Fibroblast of skin of abdomen (primary cell): ENCODE measurements around the gene AKIP1. TPM values are rescaled to one million over a fixed set of nuclear protein-coding genes. Genes with fewer than 3 reads are reported as not detected.
"Not testable (repeated sequence)": the region's sequence is repeated elsewhere in the genome, so short reads cannot be mapped to it uniquely, and the experiment has no call there.

Experiments
- DNase-seq: peaks from one replicate; pipeline ENCODE4 v3.0.0-alpha.2; 2013
- polyA plus RNA-seq, 2 experiments: library from polyadenylated mRNA; unstranded; fragments of 120-200 nt; gene quantifications; one replicate each; pipeline ENCODE4 v1.2.1, GENCODE V29; 2013; ENCODE audit not compliant: insufficient read length in 2 of 2

The AKIP1 gene
- polyA plus RNA-seq (2013, experiment 1 of 2; ENCODE audit: insufficient read length), result 33.1 TPM
- 36.1 TPM for polyA plus RNA-seq (2013, experiment 2 of 2; ENCODE audit: insufficient read length)

- peak; percentile 98 for DNase-seq
Observed at GRCh38 chr11:8911029-8911823, at the start of gene AKIP1. AKIP1 (plus strand) TSS chr11:8911189; CDS start chr11:8911450, 261 bp downstream.

- peak; percentile 42 for DNase-seq
Observed at GRCh38 chr11:8863838-8864237, 47.2 kb upstream of the AKIP1 start.

GRCh38 chr11:8865304-8865703 lies 45.7 kb upstream of the AKIP1 start:
- no peak for DNase-seq

DNA sequence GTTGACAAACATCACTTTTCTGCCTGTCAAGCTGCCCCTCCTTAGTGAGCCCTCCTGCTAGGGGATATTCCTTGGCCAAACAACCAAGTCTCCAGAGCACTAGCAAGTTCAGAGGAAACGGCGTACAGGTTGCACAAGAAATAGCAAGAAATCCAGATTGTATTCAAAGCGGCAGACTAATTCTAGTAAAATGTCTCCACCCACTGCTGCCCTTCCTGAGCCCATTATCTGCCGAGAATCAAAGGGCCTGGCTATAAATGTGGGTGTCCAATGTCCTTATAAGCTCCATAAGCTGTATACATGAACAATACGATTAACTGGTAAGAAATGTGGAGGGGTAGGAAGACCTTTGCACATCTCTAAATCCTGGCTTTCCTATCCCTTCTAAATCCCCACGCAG lies 44.0 kb upstream of the AKIP1 start:
- peak; percentile 9 for DNase-seq

DNA sequence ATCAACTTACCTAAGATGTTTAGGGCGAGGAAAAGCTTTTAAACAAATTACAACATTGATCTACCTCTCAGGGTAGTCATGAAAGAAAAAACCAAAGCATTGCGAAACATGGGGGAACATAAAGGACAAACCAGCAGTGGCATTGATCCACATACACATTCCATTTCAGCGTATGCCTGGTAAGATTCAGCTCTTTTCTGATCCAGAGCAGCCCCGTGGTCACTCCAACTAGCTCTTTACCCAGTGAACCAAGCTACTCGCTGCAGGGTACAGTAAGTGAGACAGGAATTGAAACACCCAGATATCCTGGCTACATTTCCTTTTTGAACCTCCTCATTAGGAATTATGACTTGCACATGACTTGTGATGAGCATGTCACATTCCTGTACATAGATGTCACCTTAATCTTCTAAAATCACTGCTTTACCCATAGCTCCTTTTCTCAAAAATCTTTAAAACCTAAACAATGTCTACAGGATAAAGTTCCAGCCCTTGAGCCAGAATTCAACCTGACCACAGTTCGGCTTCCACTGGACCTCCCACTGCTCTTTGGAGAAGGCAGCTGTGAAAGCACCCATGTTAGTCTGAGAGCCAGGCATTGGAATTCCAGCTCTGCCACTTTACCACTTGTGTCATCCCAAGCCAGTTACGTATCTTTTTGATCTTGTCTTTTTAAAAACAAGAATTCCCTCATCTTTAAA lies 42.9 kb upstream of the AKIP1 start:
- DNase-seq, result peak; percentile 68

GRCh38 chr11:8870411-8871170 lies 40.4 kb upstream of the AKIP1 start:
- DNase-seq, result peak; percentile 75

DNA sequence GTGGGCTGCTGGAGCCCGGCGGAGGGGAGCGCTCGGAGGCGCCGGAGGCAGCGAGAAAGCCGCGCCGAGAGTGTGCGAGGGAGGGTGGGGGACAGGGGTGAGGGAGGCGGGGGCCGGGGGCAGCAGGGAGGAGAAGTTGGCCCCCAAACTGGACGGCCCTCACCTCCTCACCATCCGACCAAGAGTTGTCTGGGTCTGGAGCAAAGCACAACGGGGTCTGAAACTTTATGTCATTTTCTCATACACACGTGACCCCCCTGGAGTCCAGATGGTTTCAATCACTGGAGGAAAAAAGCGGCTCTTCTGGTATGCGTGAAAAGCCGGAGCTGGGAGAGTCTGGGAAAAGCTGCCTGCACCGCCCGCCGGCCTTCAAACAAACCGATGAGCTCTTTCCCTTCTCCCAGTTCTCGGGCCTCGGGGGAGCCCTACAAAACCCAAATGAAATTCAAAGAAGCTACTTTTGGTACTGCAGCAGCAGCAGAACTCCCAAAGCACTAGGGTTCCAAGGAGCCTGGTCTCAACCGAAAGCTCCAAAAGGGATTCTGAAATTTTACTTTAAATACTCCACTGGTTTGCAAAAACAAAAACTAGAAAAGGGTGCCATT lies 39.7 kb upstream of the AKIP1 start:
- peak; percentile 97 for DNase-seq

GRCh38 chr11:8871962-8872361 lies 39.0 kb upstream of the AKIP1 start:
- no peak for DNase-seq

DNA sequence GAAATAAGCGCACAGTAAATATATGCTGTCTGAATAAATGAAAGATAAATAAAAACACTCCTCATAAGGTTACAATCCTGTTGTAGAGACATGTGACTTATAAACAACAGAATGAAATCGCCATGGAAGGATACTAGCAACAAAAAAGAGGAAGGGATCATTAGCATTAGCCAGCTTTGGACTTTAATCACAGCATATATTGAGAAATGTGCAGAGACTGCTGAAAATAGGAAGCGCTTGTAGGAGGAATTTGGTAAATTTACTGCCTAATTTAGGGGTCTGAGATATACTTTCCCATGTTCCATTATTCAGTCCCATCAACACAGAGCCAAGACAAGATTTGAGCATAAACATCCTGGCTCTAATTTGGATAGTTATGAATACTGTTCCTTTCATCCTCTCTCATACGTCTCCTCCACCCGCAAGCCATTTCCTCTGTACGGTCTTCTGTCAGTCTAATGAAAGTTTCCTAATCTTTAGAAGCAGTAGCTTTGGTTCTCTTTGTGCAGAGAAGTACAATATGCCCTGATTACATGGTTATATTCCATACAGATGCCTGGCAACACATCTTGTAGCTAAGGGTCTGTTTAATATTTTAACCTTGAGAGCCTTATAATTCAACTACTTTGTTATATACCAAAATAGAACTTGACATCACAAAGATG lies 37.1 kb upstream of the AKIP1 start:
- DNase-seq, result no peak

GRCh38 chr11:8878771-8879170 lies 32.2 kb upstream of the AKIP1 start:
- DNase-seq, result no peak

GRCh38 chr11:8881585-8881984 lies 29.4 kb upstream of the AKIP1 start:
- DNase-seq, result not testable (repeated sequence)

DNA sequence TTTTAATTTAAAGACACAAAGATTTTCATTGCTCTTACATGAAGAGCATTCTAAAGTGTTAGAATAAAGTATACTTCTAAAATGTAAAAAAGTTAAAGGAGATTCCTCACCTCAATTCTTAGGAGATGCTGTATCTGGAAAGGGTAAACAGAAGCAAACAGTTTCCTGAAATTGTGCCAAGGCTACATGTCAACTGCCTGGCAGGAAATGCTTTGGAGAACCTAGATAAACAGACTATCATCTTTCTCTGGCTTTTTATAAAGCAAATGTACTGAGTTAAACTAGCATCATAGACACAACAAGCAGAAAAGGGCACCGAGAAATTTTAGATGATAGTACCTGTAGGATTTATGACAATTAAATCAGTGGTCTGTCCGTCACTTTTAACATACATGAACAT lies 24.7 kb upstream of the AKIP1 start:
- DNase-seq, result no peak

DNA sequence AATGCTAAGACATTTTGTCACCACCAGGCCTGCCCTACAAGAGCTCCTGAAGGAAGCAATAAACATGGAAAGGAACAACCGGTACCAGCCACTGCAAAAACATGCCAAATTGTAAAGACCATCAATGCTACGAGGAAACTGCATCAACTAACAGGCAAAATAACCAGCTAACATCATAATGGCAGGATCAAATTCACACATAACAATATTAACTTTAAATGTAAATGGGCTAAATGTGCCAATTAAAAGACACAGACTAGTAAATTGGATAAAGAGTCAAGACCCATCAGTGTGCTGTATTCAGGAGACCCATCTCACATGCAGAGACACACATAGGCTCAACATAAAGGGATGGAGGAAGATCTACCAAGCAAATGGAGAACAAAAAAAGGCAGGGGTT lies 19.8 kb upstream of the AKIP1 start:
- DNase-seq, result not testable (repeated sequence)

- DNase-seq, result no peak
Observed at GRCh38 chr11:8899119-8899753, 11.8 kb upstream of the AKIP1 start.

- DNase-seq, result peak; percentile 85
Observed at GRCh38 chr11:8905528-8906165, 5.3 kb upstream of the AKIP1 start.

DNA sequence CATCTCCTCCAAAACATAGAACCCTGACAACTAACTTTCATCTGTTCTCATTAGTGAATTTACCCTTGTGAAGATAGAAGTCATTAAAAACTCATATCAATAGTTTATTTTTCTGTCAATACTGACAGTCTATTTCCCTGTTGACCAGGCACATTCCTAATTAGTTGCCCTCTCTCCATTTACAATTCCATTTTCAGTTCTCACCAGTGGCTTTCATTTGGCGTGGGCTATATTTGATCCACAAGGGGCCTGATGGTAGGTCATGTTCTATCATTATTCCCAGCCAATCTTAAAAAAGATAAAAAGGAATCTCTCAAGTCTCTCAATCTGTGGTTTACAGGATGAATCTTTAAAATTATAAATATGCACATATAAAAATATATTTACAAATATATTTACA lies 3.9 kb upstream of the AKIP1 start:
- no peak for DNase-seq

DNA sequence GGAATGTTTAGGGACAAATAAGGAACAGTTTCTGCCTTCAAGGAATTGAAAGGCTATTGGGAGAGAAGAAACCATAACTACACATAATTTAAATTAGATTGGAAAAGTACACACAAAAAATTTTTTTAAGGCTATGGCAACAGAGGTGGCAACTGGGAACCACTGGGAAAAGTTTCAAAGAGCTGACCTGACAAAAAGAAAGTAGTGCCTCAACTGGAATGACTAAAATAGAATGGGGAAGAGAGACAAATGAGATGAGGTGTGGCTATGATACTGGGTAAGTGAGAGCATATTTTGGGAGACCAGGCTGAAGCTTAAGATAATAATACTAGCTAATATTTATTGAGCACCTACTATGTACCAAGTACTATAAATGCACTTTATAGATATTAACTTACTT lies 2.9 kb upstream of the AKIP1 start:
- no peak for DNase-seq

DNA sequence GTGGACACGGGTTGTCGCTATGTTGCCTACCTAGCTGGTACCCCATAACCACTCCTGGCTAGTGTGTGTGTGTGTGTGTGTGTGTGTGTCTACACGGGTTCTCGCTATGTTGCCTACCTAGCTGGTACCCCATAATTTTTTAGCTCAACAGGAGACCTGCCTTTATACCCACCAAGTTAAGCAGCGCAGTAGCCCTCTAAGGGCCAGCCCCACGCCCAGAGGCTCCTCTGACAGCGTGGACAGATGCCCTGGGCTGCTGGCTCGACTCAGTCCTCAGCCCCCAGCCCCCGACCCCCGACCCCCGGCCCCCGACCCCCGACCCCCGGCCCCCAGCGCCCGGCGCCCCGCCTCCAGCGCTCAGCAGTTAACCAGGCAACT lies 351 bp upstream of the AKIP1 start:
- DNase-seq, result no peak

GRCh38 chr11:8913961-8914660 lies 3.1 kb downstream of the AKIP1 start:
- peak; percentile 42 for DNase-seq

DNA sequence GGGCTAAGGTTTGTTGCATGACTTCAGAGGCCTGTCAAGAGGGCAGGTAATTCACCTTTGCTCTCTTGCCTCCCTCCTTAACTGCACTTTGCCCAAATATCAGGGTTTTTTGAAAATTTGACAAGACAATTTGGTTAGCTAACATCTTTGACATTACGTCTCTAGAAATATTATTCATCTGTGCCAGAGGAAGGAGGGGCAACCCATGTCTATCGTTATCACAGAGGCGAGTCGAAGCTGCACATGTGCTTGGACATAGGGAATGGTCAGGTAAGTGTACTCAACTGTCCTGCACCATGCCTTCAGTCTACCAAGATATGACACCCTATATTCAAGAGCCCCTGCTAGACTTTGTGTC lies 3.7 kb downstream of the AKIP1 start:
- no peak for DNase-seq
